GF-D8 (cell line): ENCODE results near the gene CDIPT.

Source experiments
- DNase-seq: peaks from one replicate; lab custom pipeline; 2025; lab: John Stamatoyannopoulos, UW

The CDIPT gene

DNA sequence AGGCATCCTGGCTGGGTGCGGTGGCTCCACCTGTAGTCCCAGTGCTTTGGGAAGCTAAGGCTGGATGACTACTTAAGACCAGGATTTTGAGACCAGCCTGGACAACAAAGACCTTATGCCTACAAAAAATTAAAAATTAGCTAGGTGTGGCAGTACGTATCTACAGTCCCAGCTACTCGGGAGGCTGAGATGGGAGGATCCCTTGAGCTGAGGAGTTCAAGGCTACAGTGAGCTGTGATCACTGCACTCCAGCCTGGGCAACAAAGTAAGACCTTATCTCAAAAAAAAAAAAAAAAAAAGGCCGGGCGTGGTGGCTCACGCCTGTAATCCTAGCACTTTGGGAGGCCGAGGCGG is 36.7 kb downstream of the CDIPT start:
- DNase-seq: no peak

DNA sequence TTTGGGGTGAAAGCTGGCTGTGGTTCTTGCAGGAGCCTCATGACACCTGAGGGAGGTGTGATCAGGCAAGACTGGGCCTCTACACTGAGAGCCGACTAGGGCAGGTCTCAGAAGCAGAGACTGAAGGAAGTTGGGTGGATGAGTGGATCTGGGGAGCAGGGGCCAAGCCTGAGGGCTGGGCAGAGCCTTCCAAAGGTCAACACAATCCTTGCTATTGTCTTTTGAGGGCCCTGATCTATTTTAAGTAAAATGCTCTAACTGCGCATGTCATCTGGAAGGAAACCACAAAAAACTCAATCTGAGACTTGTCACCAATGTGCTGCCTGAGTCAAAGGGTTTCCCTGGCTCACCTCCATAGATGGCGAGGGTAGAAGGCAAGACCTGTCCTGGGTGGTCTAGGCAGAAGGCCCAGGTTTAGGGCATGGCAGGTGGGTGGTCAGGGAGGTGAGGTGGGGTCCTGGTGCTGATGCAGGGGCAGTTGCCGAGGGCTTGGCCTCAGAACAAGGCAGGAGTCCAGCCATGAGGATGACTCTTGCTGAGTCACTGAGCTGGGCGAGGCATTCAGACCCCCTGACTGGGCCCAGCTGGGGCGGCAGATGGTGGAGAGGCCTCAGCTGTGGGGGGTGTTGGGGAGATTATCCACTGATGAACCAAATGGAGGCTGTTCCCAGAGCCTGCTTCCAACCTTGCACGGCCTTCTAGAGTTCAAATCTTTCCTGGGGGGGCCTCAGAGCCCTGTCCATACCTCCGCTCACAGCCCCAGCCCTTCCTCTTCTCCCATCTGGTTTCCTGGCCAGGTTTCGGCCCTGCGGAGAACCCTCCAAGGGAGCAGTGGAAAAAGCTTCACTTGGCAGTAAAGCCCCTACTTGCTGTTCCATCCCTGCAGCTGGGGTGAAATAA is 37.6 kb downstream of the CDIPT start:
- DNase-seq: no peak

GRCh38 chr16:29824589-29825144 is 38.4 kb downstream of the CDIPT start:
- no peak for DNase-seq

DNA sequence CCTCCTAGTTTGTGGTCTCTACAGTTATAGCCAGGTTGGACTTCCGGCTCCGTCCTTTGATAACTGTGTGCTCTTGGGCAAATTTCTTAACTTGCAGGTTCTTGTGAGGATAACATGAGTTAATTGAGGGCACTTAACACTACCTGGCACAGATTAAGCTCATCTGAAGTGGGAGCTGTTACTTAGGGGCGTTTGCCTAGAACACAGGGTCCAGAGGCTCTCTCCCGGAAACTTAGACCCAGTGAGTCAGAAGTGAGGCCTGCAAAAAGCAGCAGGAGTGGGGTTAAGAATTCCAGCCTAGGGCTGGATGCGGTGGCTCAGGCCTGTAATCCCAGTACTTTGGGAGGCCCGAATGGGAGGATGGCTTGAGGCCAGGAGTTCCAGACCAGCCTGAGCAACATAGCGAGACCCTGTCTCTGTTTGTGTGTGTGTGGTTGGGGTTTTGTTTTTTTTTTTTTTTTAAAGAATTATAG is 41.3 kb downstream of the CDIPT start:
- no peak for DNase-seq

DNA sequence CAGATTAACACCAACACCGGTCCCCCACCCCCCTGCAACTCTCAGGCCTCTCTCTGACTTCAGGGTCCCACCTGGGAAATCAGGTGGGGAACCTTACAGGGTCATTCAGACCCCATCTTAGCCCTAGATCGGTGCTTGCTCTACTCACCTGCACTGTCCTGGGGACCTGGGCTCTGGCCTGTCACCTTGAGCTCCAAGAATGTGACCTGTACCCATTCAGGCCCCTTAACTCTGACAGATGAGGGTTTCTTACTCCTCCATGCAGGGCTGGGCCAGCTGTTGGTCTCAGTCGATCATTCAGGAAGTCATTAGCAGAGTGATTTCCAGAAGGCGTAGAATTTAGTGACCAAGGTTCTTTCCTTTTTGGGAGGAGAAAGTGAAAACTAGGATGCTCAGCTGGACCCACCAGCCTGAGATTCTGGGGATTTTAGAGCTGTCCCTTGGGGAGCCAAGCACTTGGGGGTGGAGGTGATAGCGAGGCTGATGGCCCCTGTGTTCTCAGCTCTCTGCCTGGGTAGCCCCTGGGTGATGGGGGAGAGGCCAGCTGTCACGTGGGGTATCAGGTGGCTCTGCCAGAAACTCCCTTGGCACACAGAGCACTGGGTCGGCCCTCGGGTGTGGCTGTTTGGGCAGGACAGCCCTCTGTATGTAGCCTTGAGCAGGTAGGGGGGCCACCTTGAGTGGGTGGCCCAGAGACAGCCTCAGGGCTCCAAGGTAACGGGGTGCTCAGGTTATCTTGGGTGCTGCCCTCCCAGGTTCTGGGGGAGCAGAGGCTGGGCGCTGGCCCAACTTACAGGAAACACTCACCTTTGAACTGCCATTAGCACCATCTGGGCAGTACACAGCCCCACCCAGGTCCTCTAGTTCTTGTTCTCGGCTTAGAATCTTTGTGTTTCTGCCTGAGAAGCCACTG is 42.0 kb downstream of the CDIPT start:
- DNase-seq: no peak

GRCh38 chr16:29820271-29820701 is 42.7 kb downstream of the CDIPT start, which contains the start of gene MVP:
TSS of gene MVP (plus strand) at chr16:29820462. CDS start at chr16:29830550, 10,088 bp downstream.
- no peak for DNase-seq

DNA sequence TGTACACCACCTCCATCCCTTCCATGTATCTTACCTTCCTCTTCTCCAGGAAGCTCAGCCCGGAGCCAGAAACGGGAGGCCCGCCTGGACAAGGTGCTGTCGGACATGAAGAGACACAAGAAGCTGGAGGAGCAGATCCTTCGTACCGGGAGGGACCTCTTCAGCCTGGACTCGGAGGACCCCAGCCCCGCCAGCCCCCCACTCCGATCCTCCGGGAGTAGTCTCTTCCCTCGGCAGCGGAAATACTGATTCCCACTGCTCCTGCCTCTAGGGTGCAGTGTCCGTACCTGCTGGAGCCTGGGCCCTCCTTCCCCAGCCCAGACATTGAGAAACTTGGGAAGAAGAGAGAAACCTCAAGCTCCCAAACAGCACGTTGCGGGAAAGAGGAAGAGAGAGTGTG is 43.5 kb downstream of the CDIPT start:
- no peak for DNase-seq

GRCh38 chr16:29818082-29818481 is 44.9 kb downstream of the CDIPT start:
- DNase-seq: no peak

DNA sequence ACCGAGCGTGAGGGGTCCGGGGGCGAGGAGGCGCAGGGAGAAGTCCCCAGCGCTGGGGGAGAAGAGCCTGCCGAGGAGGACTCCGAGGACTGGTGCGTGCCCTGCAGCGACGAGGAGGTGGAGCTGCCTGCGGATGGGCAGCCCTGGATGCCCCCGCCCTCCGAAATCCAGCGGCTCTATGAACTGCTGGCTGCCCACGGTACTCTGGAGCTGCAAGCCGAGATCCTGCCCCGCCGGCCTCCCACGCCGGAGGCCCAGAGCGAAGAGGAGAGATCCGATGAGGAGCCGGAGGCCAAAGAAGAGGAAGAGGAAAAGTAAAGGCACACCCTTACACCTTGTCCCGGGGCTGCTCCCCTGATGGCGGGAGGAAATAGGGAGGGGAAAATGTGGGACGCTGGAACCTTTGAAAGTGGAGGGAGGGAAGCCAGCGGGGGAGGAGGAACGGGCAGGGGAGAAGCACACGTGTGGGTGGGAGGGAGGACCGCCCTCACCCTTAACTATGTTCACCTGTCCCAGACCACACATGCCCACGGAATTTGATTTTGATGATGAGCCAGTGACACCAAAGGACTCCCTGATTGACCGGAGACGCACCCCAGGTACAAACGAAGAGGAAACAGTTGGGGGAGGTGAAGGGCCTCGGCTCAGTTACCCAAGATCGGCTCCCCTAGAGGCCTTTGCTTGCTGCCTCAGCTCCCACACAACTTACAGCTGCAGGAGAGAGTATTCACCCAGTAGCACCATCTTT is 46.2 kb downstream of the CDIPT start:
- DNase-seq: peak; percentile 49

DNA sequence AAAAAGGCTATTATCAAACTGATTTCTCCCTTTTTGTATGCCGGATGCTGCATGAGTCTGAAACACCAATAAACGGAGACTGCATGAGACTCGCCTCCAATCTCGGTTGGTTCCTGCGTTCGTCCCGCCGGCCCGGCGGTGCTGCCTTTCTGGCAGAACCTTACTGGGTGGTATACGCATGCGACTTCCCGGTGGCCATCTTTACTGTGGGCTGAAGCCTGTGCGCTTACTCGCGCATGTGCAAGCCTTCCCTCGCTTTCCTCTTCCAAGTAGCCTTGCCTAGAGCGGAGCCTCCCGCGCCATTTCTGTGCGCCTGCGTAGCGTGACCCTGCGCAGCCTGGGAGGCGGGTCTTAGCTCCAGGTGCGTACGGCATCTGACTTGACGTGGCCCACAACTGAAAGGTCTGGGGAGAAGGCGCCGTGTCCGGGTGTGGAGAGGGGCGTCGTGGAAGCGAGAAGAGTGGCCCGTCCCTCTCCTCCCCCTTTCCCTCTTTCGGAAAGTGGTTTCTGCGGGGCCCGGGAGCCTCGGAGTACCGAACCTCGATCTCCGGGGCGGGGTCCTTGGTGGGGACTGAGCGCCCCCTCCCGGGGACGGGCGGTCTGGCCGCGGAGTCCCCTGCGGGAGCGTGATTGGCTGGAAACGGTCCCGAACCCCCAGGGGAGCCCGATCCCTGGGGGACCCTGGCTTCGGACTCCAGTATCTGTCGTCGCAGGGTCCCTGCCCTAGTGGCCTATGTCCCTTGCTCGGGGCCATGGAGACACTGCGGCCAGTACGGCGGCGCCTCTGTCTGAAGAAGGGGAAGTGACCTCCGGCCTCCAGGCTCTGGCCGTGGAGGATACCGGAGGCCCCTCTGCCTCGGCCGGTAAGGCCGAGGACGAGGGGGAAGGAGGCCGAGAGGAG is 47.0 kb downstream of the CDIPT start, which contains the start of gene PAGR1:
TSS of gene PAGR1 (plus strand) at position 360 of the 901 bp plus-strand sequence. CDS start at position 734, 374 bp downstream.
- peak; percentile 97 for DNase-seq

DNA sequence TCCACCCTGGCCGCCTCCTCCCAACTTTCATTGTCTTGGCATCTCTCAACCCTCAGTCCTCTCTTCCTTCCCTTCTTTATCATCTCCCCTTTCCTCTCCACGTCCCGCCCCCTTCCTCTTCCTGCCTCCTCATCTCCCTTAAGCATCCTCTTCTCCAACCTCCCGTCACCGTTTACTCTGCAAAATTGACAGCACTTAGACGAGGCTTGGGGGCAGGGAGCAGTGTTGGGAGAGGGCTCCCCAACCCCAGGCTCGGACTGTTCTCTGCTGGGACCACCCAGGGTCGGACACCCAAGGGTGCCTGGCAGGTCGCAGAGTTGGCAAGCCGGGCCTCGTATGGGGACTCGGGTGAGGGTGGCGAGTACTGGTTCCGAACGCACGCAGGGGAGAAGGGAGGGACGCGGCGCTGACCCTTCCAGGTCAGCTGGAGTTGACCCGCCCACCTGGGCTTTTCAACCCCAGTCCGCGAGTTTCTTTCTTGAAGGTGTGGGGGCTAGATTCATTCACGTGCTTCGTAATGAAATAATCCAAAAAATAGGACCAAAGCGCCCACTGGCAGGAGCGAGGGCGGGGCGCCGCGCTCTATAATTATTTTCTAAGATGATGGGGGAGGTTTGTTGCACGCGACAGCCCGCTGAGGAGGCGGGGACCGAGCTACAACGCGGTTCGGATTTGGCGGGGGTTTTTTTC is 47.8 kb downstream of the CDIPT start:
- DNase-seq: no peak

DNA sequence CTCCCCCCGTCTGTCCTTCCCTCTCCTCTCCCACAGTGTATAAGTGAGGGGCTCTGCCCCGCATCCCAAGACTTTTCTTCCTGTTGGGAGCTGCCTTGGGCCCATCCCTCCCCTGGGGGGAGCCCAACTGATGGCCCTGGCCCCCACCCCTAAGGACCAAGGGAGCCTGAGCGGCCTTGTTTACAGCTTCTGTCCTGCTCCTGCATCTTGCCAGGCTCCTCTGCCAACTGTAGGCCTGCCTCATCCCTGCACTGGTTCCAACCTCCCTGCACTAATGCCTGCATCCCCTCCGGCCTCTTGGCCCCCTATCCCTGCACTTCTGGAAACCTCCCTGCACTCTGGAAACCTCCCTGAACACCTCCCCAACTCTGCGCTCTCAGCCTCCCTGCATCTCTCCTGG is 48.4 kb downstream of the CDIPT start:
- DNase-seq: no peak

DNA sequence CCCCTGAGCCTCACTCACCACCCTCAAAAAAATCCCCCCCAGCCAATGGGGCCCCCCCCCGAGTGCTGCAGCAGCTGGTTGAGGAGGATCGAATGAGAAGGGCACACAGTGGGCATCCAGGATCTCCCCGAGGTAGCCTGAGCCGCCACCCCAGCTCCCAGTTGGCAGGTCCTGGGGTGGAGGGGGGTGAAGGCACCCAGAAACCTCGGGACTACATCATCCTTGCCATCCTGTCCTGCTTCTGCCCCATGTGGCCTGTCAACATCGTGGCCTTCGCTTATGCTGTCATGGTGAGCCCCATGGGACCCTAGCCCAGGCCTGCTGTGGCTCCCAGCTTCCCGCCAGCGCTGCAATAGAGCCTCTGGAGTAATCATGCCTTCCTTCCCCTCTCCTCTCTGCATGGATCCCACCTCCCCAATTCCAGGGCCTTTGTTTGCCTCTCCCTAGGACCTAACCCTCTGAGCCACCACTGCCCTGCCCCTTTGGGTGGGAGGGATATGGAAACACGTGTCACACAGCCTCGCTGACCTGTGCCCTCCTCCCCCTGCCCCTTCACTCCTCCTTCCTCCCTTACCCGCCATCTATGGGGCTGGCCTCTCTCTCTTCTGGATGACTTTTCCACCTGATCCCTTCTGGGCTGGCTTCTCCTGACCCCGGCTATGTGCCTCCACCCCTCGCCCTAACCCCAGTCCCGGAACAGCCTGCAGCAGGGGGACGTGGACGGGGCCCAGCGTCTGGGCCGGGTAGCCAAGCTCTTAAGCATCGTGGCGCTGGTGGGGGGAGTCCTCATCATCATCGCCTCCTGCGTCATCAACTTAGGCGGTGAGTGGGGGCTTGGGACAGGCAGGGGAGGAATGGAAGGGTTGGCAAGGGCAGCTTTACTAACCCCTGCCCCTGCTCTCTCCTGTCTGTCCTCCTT is 49.1 kb downstream of the CDIPT start:
- DNase-seq: no peak

DNA sequence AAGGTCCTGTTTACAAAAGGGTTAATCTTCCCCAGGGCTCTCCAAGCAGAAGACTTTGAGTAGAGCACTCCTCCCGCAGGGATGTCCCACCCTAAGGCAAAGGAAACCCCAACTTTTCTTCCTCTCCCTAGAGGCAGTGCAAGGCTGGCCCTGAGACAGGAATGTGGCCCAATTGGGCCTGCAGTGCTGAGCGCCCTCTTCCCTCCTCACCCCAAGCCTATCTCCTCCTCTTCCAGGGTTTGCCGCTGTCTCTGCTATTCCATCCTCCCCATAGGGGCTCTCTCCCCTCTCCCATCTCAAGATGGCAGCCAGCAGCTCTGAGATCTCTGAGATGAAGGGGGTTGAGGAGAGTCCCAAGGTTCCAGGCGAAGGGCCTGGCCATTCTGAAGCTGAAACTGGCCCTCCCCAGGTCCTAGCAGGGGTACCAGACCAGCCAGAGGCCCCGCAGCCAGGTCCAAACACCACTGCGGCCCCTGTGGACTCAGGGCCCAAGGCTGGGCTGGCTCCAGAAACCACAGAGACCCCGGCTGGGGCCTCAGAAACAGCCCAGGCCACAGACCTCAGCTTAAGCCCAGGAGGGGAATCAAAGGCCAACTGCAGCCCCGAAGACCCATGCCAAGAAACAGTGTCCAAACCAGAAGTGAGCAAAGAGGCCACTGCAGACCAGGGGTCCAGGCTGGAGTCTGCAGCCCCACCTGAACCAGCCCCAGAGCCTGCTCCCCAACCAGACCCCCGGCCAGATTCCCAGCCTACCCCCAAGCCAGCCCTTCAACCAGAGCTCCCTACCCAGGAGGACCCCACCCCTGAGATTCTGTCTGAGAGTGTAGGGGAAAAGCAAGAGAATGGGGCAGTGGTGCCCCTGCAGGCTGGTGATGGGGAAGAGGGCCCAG is 50.0 kb downstream of the CDIPT start:
- DNase-seq: no peak

GRCh38 chr16:29811896-29812665 is 50.9 kb downstream of the CDIPT start, which contains the start of gene PRRT2:
TSS of gene PRRT2 (plus strand) at chr16:29812193. CDS start at chr16:29813055, 862 bp downstream.
- no peak for DNase-seq

- DNase-seq: no peak
Observed at GRCh38 chr16:29811170-29811895, 51.7 kb downstream of the CDIPT start.
